Kidney (tissue), 14 donors: ENCODE data around the gene PCDHGA6. TPM values are rescaled to one million over a fixed set of nuclear protein-coding genes. Genes with fewer than 3 reads are reported as not detected.
A peak's percentile ranks its signal among the peaks of the same experiment; 100 is the strongest.

Experiments
- DNase-seq, 5 donors: peaks; one replicate each; pipeline ENCODE4 v3.0.0-alpha.2; 2013 to 2020
- FAIRE-seq: peaks from 2 replicates; lab custom pipeline; 2012; peaks lifted over from hg19 to GRCh38; lab: Jason Lieb, UNC
- H3K27ac ChIP-seq, 2 donors: one replicate each; pipeline ENCODE4 v1.7.0; 2013; ENCODE audit warnings: low read depth in 2 of 2, low read length in 2 of 2, inconsistent platforms in 1 of 2
- H3K27me3 ChIP-seq: one replicate; pipeline ENCODE4 v1.7.1; 2013; ENCODE audit warnings: low read length, inconsistent platforms; ENCODE audit not compliant: control insufficient read depth, insufficient read depth
- H3K36me3 ChIP-seq, 3 donors: one replicate each; pipeline versions ENCODE4 v1.7.0 to v1.7.1; 2013; ENCODE audit warnings: low read length in 3 of 3, control low read depth in 1 of 3, inconsistent platforms in 1 of 3; ENCODE audit not compliant: insufficient read depth in 3 of 3, control insufficient read depth in 2 of 3
- H3K4me1 ChIP-seq, 3 donors: one replicate each; pipeline versions ENCODE4 v1.7.0 to v1.7.1; 2013; ENCODE audit warnings: low read length in 3 of 3, inconsistent platforms in 1 of 3, low read depth in 1 of 3; ENCODE audit not compliant: control insufficient read depth in 2 of 3, insufficient read depth in 2 of 3
- H3K4me3 ChIP-seq, 3 donors: one replicate each; pipeline versions ENCODE4 v1.7.0 to v1.8.1; 2013; ENCODE audit warnings: low read length in 3 of 3, control low read depth in 1 of 3, inconsistent platforms in 1 of 3
- H3K9ac ChIP-seq, 3 donors: one replicate each; pipeline versions ENCODE4 v1.7.0 to v1.7.1; 2013; ENCODE audit warnings: low read length in 3 of 3, control low read depth in 1 of 3, inconsistent platforms in 1 of 3
- H3K9me3 ChIP-seq, 3 donors: one replicate each; pipeline versions ENCODE4 v1.7.0 to v1.7.1; 2013; ENCODE audit warnings: low read length in 3 of 3, control low read depth in 1 of 3, inconsistent platforms in 1 of 3; ENCODE audit not compliant: control insufficient read depth in 2 of 3, insufficient read depth in 1 of 3
- intact Hi-C: fragments of 100-400 bp; cut with DNase I; formaldehyde crosslinking; loops from one replicate; pipeline ENCODE4 v1.11.1; 2022
- polyA plus RNA-seq: library from polyadenylated mRNA; stranded (reverse); fragments of 350-450 nt; fragmentation: Illumina TruSeq; extraction: RNeasy Lipid Tissue Mini Kit (QIAGEN cat#74804); gene quantifications from one replicate; pipeline ENCODE4 v1.2.3, GENCODE V29; 2014; ENCODE audit warnings: low read depth, low replicate concordance; ENCODE audit not compliant: insufficient read depth
- total RNA-seq: library from RNA; stranded (reverse); fragmentation: NEBNext Ultra II Directional; extraction: Animal tissue kit (Norgen Biotek cat#: 25700); gene quantifications from one replicate; pipeline ENCODE4 v1.2.1, GENCODE V29; 2021
- TF ChIP-seq, protein P1 (sequence below): IDR thresholded peaks from 3 replicates; pipeline ENCODE4 v1.5.1; 2012; ENCODE audit warnings: mild to moderate bottlenecking, moderate library complexity, borderline replicate concordance; ENCODE audit not compliant: insufficient read depth; ENCODE audit errors: extremely low read depth
- donor health status: control.
- donor health status: control.
- donor health status: control.
- donor health status: control.
- donor health status: control.
- donor health status: DM: yes; HTN: yes; CAD: no.
- donor health status: Normal renal cell carcinoma (clear cell type).

Gene PCDHGA6
- total and polyA plus RNA-seq, 2 donors from 2014 or later = 0.34 to 7.2 TPM

DNA sequence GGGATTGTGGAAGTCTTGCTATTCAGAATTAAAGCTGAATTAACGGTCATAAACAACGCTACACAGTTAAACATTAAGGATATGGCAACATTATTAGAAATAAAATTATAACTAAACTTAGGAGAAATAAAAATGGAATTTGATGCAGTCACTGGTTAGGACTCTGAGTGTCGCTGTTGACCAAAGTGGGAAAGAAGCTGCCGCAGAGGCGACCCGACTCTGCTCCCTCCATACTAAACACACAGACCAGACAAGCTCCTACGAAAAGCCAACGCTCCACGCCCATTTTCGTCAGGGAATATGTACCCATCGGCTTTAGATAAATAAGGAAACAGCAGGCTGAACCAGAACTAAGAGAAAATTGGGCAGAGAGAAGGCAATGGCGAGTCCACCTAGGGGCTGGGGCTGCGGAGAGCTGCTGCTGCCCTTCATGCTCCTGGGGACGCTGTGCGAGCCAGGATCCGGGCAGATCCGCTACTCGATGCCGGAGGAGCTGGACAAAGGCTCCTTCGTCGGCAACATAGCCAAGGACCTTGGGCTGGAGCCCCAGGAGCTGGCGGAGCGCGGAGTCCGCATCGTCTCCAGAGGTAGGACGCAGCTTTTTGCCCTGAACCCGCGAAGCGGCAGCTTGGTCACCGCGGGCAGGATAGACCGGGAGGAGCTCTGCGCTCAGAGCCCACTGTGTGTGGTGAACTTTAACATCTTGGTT, 9.6 kb upstream of the PCDHGA6 start, which contains the start of gene PCDHGA5:
TSS of gene PCDHGA5 (plus strand) at position 211 of the 709 bp plus-strand sequence. CDS start at position 380, 169 bp downstream.
- no peaks in the 10 kb centered on the region for H3K27me3 ChIP-seq
- peaks cover 0 to 74% (median 29%) of the 10 kb centered on the region in 3 donors for H3K9me3 ChIP-seq
- no peaks in the 10 kb centered on the region for H3K4me1 ChIP-seq
- FAIRE-seq (no peak), DNase-seq (no peak)
- H3K4me3 ChIP-seq = peak within 1 kb of the TSS in 2 of 3 donors; percentile 7 to 21
- H3K36me3 ChIP-seq = no peaks in the 10 kb centered on the region
- intact Hi-C loops = no loop called here
- TF ChIP-seq, protein P1, sequence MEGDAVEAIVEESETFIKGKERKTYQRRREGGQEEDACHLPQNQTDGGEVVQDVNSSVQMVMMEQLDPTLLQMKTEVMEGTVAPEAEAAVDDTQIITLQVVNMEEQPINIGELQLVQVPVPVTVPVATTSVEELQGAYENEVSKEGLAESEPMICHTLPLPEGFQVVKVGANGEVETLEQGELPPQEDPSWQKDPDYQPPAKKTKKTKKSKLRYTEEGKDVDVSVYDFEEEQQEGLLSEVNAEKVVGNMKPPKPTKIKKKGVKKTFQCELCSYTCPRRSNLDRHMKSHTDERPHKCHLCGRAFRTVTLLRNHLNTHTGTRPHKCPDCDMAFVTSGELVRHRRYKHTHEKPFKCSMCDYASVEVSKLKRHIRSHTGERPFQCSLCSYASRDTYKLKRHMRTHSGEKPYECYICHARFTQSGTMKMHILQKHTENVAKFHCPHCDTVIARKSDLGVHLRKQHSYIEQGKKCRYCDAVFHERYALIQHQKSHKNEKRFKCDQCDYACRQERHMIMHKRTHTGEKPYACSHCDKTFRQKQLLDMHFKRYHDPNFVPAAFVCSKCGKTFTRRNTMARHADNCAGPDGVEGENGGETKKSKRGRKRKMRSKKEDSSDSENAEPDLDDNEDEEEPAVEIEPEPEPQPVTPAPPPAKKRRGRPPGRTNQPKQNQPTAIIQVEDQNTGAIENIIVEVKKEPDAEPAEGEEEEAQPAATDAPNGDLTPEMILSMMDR = no peak
- no peak within 1 kb of the TSS for H3K9ac ChIP-seq
- no peak within 1 kb of the TSS for H3K27ac ChIP-seq

DNA sequence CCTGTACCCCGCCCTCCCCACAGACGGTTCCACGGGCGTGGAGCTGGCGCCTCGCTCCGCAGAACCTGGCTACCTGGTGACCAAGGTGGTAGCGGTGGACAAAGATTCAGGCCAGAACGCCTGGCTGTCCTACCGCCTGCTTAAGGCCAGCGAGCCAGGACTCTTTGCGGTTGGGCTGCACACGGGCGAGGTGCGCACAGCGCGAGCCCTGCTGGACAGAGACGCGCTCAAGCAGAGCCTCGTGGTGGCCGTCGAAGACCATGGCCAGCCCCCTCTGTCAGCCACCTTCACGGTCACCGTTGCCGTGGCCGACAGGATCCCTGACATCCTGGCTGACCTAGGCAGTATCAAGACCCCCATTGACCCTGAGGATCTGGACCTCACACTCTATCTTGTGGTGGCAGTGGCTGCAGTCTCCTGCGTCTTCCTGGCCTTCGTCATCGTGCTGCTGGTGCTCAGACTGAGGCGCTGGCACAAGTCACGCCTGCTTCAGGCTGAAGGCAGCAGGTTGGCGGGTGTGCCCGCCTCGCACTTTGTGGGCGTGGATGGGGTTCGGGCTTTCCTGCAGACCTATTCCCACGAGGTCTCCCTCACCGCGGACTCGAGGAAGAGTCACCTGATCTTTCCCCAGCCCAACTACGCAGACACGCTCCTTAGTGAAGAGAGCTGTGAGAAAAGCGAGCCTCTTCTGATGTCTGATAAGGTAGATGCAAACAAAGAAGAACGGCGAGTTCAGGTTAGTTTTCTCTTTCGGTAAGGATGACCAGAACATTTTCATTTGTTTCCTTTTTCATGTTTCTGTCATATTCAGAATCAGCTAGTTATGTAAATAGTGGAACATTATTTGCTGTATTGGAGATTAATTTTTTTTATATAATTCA, 7.4 kb upstream of the PCDHGA6 start:
- no peaks in the 10 kb centered on the region for H3K27me3 ChIP-seq
- H3K9ac ChIP-seq = no peak overlapping the region
- peak overlapping the region in 1 of 3 donors; percentile 3 for H3K4me3 ChIP-seq
- no peaks in the 10 kb centered on the region for H3K36me3 ChIP-seq
- no peak overlapping the region for H3K27ac ChIP-seq
- FAIRE-seq (no peak), DNase-seq (no peak)
- no peaks in the 10 kb centered on the region for H3K4me1 ChIP-seq
- peaks cover 0 to 66% (median 27%) of the 10 kb centered on the region in 3 donors for H3K9me3 ChIP-seq
- TF ChIP-seq, protein P1 = no peak
- intact Hi-C loops = no loop called here

DNA sequence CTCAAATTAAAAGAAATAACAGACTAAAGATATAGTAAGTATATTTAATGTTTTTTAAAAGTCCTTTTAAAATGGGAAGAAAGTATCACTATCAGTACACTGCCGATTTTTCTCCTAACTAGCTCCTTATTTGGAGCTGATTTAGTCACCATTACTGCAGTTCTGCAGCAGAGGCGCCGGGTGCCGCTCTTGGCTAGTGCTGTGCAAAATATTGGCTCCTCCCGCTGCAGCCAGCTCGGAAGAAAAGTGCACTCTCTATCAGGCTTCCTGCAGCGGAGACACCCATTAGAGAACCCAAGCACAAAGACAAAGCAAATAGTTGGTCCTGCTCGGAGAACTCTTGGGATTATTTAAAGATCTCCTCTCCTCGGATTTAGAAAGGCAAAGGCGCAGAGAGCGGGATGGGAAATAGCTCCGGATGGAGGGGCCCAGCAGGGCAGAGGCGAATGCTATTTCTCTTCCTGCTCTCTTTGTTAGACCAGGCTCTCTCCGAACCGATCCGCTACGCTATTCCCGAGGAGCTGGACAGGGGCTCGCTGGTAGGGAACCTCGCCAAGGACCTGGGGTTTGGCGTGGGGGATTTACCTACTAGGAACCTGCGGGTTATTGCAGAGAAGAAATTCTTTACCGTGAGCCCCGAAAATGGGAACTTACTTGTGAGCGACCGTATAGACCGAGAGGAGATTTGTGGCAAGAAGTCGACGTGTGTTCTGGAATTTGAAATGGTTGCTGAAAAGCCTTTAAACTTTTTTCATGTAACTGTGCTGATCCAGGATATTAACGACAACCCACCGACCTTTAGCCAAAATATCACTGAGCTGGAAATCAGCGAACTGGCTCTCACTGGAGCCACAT, 3.5 kb upstream of the PCDHGA6 start, which contains the start of gene PCDHGB3:
TSS of gene PCDHGB3 (plus strand) at position 249 of the 855 bp plus-strand sequence. CDS start at position 402, 153 bp downstream.
- Histone ChIP-seq H3K36me3 (no peaks in the 10 kb centered on the region), H3K4me1 (no peaks in the 10 kb centered on the region), H3K9me3 (peaks cover 2 to 63% (median 28%) of the 10 kb centered on the region in 3 donors), H3K27me3 (no peaks in the 10 kb centered on the region), H3K9ac (no peak within 1 kb of the TSS), H3K4me3 (peak within 1 kb of the TSS in 2 of 3 donors; percentile 16 to 30), H3K27ac (no peak within 1 kb of the TSS)
- intact Hi-C loops = no loop called here
- FAIRE-seq (no peak), DNase-seq (no peak)
- TF ChIP-seq, protein P1 = peak; percentile 24
